MG63 (cell line): Measurements from ENCODE around the gene ELMOD2. TPM values are rescaled to one million over a fixed set of nuclear protein-coding genes. Genes with fewer than 3 reads are reported as not detected.

Experiments
- DNase-seq: peaks from one replicate; pipeline ENCODE4 v3.0.0-alpha.2; 2020
- H3K27me3 ChIP-seq: fragments of 250-450 bp; sonication (Bioruptor Pico); 2 replicates; pipeline ENCODE4 v1.5.1; 2020; ENCODE audit warnings: mild to moderate bottlenecking, moderate library complexity
- H3K36me3 ChIP-seq: fragments of 250-450 bp; sonication (Bioruptor Pico); 2 replicates; pipeline ENCODE4 v1.5.1; 2020; ENCODE audit warnings: mild to moderate bottlenecking, moderate library complexity
- H3K4me3 ChIP-seq: fragments of 250-450 bp; sonication (Bioruptor Pico); 2 replicates; pipeline ENCODE4 v1.5.1; 2020; ENCODE audit warnings: mild to moderate bottlenecking, moderate library complexity
- H3K9me3 ChIP-seq: fragments of 250-450 bp; sonication (Bioruptor Pico); 2 replicates; pipeline ENCODE4 v1.5.1; 2020; ENCODE audit warnings: mild to moderate bottlenecking, moderate library complexity
- total RNA-seq: library from RNA; depleted of rRNA; stranded (reverse); fragments of >200 nt; shearing (Covaris generic); gene quantifications from 2 replicates; pipeline ENCODE4 v1.2.3, GENCODE V29; 2014; ENCODE audit warnings: low replicate concordance; rRNA removed

The ELMOD2 gene
- total RNA-seq, 1 experiment from 2014 or later, result 4.3 TPM

- Histone ChIP-seq H3K36me3 (no peaks in the 10 kb centered on the region), H3K27me3 (peaks cover 17% of the 10 kb centered on the region; the same call in 1 of the 2 replicates), H3K9me3 (no peaks in the 10 kb centered on the region), H3K4me3 (no peak within 1 kb of the TSS)
- DNase-seq, result peak; percentile 2
Observed at GRCh38 chr4:140568507-140569306, 44.7 kb downstream of the ELMOD2 start, which contains the start of gene UCP1. TSS of gene UCP1 (minus strand) at chr4:140568961. CDS start at chr4:140568729, 232 bp downstream.

- H3K9me3 ChIP-seq, result no peaks in the 10 kb centered on the region
- no peak overlapping the region for H3K4me3 ChIP-seq
- H3K36me3 ChIP-seq, result no peaks in the 10 kb centered on the region
- peaks cover 17% of the 10 kb centered on the region; the same call in 1 of the 2 replicates for H3K27me3 ChIP-seq
- DNase-seq, result no peak
Observed at GRCh38 chr4:140569307-140569638, 45.3 kb downstream of the ELMOD2 start.

DNA sequence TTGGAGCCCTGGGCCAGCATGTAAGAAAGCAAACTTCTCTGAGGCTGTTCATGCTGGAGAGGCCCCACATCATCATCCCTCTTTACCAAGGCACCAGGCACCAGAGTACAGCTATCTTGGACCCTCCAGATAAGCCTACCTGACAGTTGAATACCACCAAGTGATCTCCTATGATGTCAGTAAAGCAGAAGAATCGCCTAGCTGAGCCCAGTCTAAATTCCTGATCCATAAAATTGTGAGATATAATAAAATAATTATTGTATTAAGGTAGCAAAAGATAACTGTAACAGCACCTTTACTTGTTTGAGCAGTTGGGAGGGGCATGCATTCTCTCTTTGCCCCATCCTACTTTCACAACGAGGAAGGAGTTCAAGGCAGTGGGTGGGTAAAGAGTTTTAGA is 47.7 kb downstream of the ELMOD2 start:
- H3K27me3 ChIP-seq, result peaks cover 17% of the 10 kb centered on the region; the same call in 1 of the 2 replicates
- no peaks in the 10 kb centered on the region for H3K36me3 ChIP-seq
- DNase-seq, result no peak
- no peaks in the 10 kb centered on the region for H3K9me3 ChIP-seq
- no peak overlapping the region for H3K4me3 ChIP-seq

- H3K4me3 ChIP-seq, result no peak overlapping the region
- no peaks in the 10 kb centered on the region for H3K36me3 ChIP-seq
- H3K9me3 ChIP-seq, result no peaks in the 10 kb centered on the region
- DNase-seq, result no peak
- peaks cover 5% of the 10 kb centered on the region; the same call in 1 of the 2 replicates for H3K27me3 ChIP-seq
Observed at GRCh38 chr4:140575489-140575888, 51.5 kb downstream of the ELMOD2 start.

GRCh38 chr4:140579278-140579677 is 55.3 kb downstream of the ELMOD2 start:
- no peaks in the 10 kb centered on the region for H3K36me3 ChIP-seq
- H3K27me3 ChIP-seq, result peaks cover 2% of the 10 kb centered on the region; the same call in 1 of the 2 replicates
- no peak overlapping the region for H3K4me3 ChIP-seq
- DNase-seq, result no peak
- no peaks in the 10 kb centered on the region for H3K9me3 ChIP-seq

GRCh38 chr4:140581078-140581477 is 57.1 kb downstream of the ELMOD2 start:
- no peak for DNase-seq
- Histone ChIP-seq H3K36me3 (no peaks in the 10 kb centered on the region), H3K9me3 (no peaks in the 10 kb centered on the region), H3K4me3 (no peak overlapping the region), H3K27me3 (peaks cover 2% of the 10 kb centered on the region; the same call in 1 of the 2 replicates)

DNA sequence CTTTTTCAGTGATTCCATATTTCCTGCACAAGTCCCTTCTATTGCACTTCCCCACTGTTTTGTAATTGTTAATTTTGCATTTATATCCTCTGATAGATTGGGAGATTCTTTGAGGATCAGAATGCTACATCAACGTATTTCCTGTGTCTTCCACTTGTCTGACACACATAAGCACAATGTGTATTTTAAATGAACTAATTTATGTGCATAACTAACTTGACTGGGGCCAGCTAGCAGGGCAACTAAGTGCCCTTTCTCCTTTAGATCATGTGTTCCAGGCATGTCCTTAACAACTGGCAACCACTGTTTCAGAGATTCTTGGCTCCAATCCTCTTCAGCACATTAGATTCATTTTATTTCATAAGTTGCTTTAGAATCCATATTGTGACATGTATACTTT is 60.5 kb downstream of the ELMOD2 start:
- Histone ChIP-seq H3K36me3 (no peaks in the 10 kb centered on the region), H3K27me3 (no peaks in the 10 kb centered on the region; the same call in 1 of the 2 replicates), H3K4me3 (no peak overlapping the region), H3K9me3 (no peaks in the 10 kb centered on the region)
- DNase-seq, result no peak

GRCh38 chr4:140595065-140595464 is 71.1 kb downstream of the ELMOD2 start:
- Histone ChIP-seq H3K27me3 (no peaks in the 10 kb centered on the region), H3K4me3 (no peak overlapping the region), H3K9me3 (no peaks in the 10 kb centered on the region), H3K36me3 (no peaks in the 10 kb centered on the region)
- no peak for DNase-seq

- H3K36me3 ChIP-seq, result no peaks in the 10 kb centered on the region
- H3K4me3 ChIP-seq, result no peak overlapping the region
- H3K9me3 ChIP-seq, result no peaks in the 10 kb centered on the region
- no peak for DNase-seq
- H3K27me3 ChIP-seq, result no peaks in the 10 kb centered on the region
Observed at GRCh38 chr4:140600408-140600807, 76.4 kb downstream of the ELMOD2 start.

- H3K36me3 ChIP-seq, result no peaks in the 10 kb centered on the region
- H3K27me3 ChIP-seq, result no peaks in the 10 kb centered on the region
- no peaks in the 10 kb centered on the region for H3K9me3 ChIP-seq
- no peak for DNase-seq
- H3K4me3 ChIP-seq, result no peak overlapping the region
Observed at GRCh38 chr4:140602714-140603113, 78.7 kb downstream of the ELMOD2 start.

DNA sequence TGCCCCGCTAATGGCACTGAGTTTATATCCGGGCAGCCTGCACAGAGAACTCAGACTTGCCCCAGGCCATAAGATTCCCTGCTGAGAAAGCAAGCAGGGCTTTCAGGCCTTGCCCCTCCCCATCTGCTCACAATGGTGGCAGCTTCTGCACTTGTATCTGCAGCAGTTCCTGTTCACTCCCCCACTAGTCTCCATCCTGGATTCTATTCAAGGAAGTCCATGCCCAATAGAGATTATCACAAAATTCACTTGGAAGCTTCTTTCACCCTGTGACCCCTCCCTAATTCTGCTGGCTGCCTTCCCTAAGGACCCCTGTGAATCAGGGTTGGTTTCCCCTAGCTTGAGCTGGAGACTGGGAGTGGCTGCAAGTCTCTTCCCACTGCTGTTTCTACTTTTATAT is 79.3 kb downstream of the ELMOD2 start:
- H3K36me3 ChIP-seq, result no peaks in the 10 kb centered on the region
- no peaks in the 10 kb centered on the region for H3K9me3 ChIP-seq
- no peak overlapping the region for H3K4me3 ChIP-seq
- no peaks in the 10 kb centered on the region for H3K27me3 ChIP-seq
- peak; percentile 9 for DNase-seq

Other genes starting within 250 kb of the ELMOD2 start
- 46.4 and 87.3 TPM in 2 replicates for gene SCOC, start 150.5 kb upstream of the ELMOD2 start, total RNA-seq
- 4.3 and 18.1 TPM in 2 replicates for gene CLGN, start 96.5 kb upstream of the ELMOD2 start, total RNA-seq
- gene MGAT4D, start 25.9 kb upstream of the ELMOD2 start, total RNA-seq, result not detected in 2 replicates
- gene UCP1, start 44.8 kb downstream of the ELMOD2 start, total RNA-seq, result not detected in 2 replicates
- 7.9 and 8.5 TPM in 2 replicates for gene TBC1D9, start 232.2 kb downstream of the ELMOD2 start, total RNA-seq